K562 (cell line): ENCODE measurements around the gene DNM1. TPM values are rescaled to one million over a fixed set of nuclear protein-coding genes. Genes with fewer than 3 reads are reported as not detected.
A peak's percentile ranks its signal among the peaks of the same experiment; 100 is the strongest.

Source experiments
- ATAC-seq: fragments of 200-7000 bp; cut with Tn5 transposase; 3 replicates; pipeline ENCODE4 v1.9.1; 2020; ENCODE audit warnings: moderate library complexity
- BruUV-seq: library from RNA; stranded (reverse); fragments of 400-500 nt; replicated peaks from 2 replicates; lab custom pipeline; 2021; lab: Mats Ljungman, UMichigan
- CTCF ChIA-PET: fragments of 300-600 bp; formaldehyde crosslinking; extraction: SDS; loops from one replicate; lab custom pipeline; 2021; ENCODE audit warnings: low intra/inter-chr PET ratio; lab: Yijun Ruan, JAX
- POLR2A ChIA-PET: fragments of 300-600, 350-650 bp; sonication (Branson Sonifier 250); formaldehyde crosslinking; extraction: SDS; loops from one replicate; lab custom pipeline; 2021; ENCODE audit warnings: antibody characterized with exemption, inconsistent platforms; lab: Yijun Ruan, JAX
- DNase-seq, 4 experiments: peaks; one replicate each; pipeline versions ENCODE4 v3.0.0 to v3.0.0-alpha.2; 2011 to 2018; ENCODE audit warnings: low spot score in 3 of 4, mixed read lengths in 3 of 4; ENCODE audit errors: extremely low read depth in 1 of 4
- FAIRE-seq: peaks from 2 replicates; lab custom pipeline; 2011; peaks lifted over from hg19 to GRCh38; lab: Jason Lieb, UNC
- H2AFZ ChIP-seq: 2 replicates; pipeline ENCODE4 v1.6.0; 2011; ENCODE audit warnings: low read depth, low read length, control low read depth, inconsistent platforms
- H3K27ac ChIP-seq: fragments of 200-600 bp; 3 replicates; pipeline ENCODE4 v1.8.0; 2011; ENCODE audit warnings: low read depth, mild to moderate bottlenecking, control low read depth, inconsistent platforms, low read length, moderate library complexity, mixed read lengths; ENCODE audit errors: extremely low read depth
- H3K27me3 ChIP-seq, 2 experiments: fragments of 300-600 bp in 1 of 2; 2 replicates in 1 of 2; 3 replicates in 1 of 2; pipeline versions ENCODE4 v1.6.0 to v1.8.0; 2011; ENCODE audit warnings: inconsistent platforms in 2 of 2, low read length in 2 of 2, mild to moderate bottlenecking in 1 of 2, mixed read lengths in 1 of 2, moderate library complexity in 1 of 2; ENCODE audit not compliant: control insufficient read depth in 2 of 2, insufficient read depth in 2 of 2
- H3K36me3 ChIP-seq: fragments of 300-600 bp; 3 replicates; pipeline ENCODE4 v1.8.0; 2011; ENCODE audit warnings: mild to moderate bottlenecking, low read length, inconsistent platforms; ENCODE audit not compliant: control insufficient read depth, insufficient read depth
- H3K4me1 ChIP-seq, 2 experiments: fragments of 200-600 bp in 1 of 2; replicated peaks in 1 of 2; 2 replicates in 1 of 2; 3 replicates in 1 of 2; pipeline versions ENCODE4 v1.5.1 to v1.8.0; 2011; ENCODE audit warnings: inconsistent platforms in 2 of 2, low read length in 2 of 2, mild to moderate bottlenecking in 1 of 2, mixed read lengths in 1 of 2, moderate library complexity in 1 of 2; ENCODE audit not compliant: control insufficient read depth in 2 of 2, insufficient read depth in 2 of 2
- H3K4me2 ChIP-seq: 2 replicates; pipeline ENCODE4 v1.6.1; 2011; ENCODE audit warnings: low read length, control low read depth, inconsistent platforms, mixed read lengths; ENCODE audit not compliant: insufficient read depth
- H3K4me3 ChIP-seq: fragments of 200-600 bp; sonication (generic), shearing (Covaris generic); 2 replicates; pipeline ENCODE4 v1.5.1; 2016; ENCODE audit warnings: control low read depth, inconsistent platforms
- H3K79me2 ChIP-seq: fragments of 200-600 bp; 3 replicates; pipeline ENCODE4 v1.8.0; 2011; ENCODE audit warnings: low read length, inconsistent platforms; ENCODE audit not compliant: control insufficient read depth, insufficient read depth
- H3K9ac ChIP-seq, 2 experiments: 2 replicates each; pipeline versions ENCODE4 v1.6.0 to v1.6.1; 2011; ENCODE audit warnings: low read depth in 2 of 2, low read length in 2 of 2, control low read depth in 1 of 2, inconsistent platforms in 1 of 2, mild to moderate bottlenecking in 1 of 2, mixed read lengths in 1 of 2; ENCODE audit not compliant: insufficient read depth in 1 of 2
- H3K9me1 ChIP-seq: one replicate; pipeline ENCODE4 v1.6.0; 2011; ENCODE audit warnings: inconsistent platforms, mild to moderate bottlenecking, low read length, moderate library complexity; ENCODE audit not compliant: control insufficient read depth, insufficient read depth
- H3K9me3 ChIP-seq: replicated peaks from 2 replicates; pipeline ENCODE4 v1.5.1; 2011; ENCODE audit warnings: low read depth, low read length, inconsistent platforms; ENCODE audit not compliant: control insufficient read depth, insufficient read depth
- H4K20me1 ChIP-seq: replicated peaks from 2 replicates; pipeline ENCODE4 v1.6.1; 2011; ENCODE audit warnings: low read length, inconsistent platforms, mixed read lengths; ENCODE audit not compliant: control insufficient read depth, insufficient read depth
- CREB1 ChIP-seq, 2 experiments: sonication (generic) in 1 of 2; formaldehyde crosslinking in 1 of 2; IDR thresholded peaks; 2 replicates each; pipeline versions ENCODE4 v1.6.1 to v1.8.0; 2012 to 2022; ENCODE audit warnings: inconsistent platforms in 1 of 2, mild to moderate bottlenecking in 1 of 2, missing genetic modification reagents in 1 of 2, moderate library complexity in 1 of 2
- ELF4 ChIP-seq: fragments of 450-650 bp; formaldehyde crosslinking; IDR thresholded peaks from 2 replicates; pipeline ENCODE4 v1.4.0; 2022; ENCODE audit warnings: missing genetic modification characterization
- EP300 ChIP-seq: IDR thresholded peaks from 2 replicates; pipeline ENCODE4 v1.6.1; 2012; ENCODE audit warnings: low read length, improper control_type of control experiment
- HNRNPH1 ChIP-seq: fragments of 200-400 bp; formaldehyde crosslinking; optimal IDR thresholded peaks from 2 replicates; pipeline ENCODE3; 2017; ENCODE audit warnings: low read depth, mild to moderate bottlenecking, low read length, moderate library complexity
- IFI16 ChIP-seq: fragments of 250-450 bp; sonication (Bioruptor Pico); IDR thresholded peaks from 2 replicates; pipeline ENCODE4 v2.1.2; 2022; ENCODE audit warnings: mild to moderate bottlenecking, inconsistent platforms
- KLF1 ChIP-seq: fragments of 450-650 bp; IDR thresholded peaks from 2 replicates; pipeline ENCODE4 v1.6.1; 2016; ENCODE audit warnings: missing genetic modification characterization, missing compliant biosample characterization
- NEUROD1 ChIP-seq: fragments of 150-350 bp; IDR thresholded peaks from 2 replicates; pipeline ENCODE4 v1.6.1; 2014; ENCODE audit warnings: borderline replicate concordance, low read length, low read depth; ENCODE audit not compliant: partially characterized antibody
- POLR2A ChIP-seq: fragments of 450-650 bp; conservative IDR thresholded peaks from 2 replicates; pipeline ENCODE4 v1.6.1; 2016
- RBM25 ChIP-seq: fragments of 200-400 bp; formaldehyde crosslinking; IDR thresholded peaks from 2 replicates; pipeline ENCODE4 v1.6.1; 2018; ENCODE audit warnings: low read length, low read depth, moderate library complexity; ENCODE audit not compliant: severe bottlenecking
- SAFB ChIP-seq: fragments of 200-400 bp; formaldehyde crosslinking; IDR thresholded peaks from 2 replicates; pipeline ENCODE4 v1.6.1; 2017; ENCODE audit warnings: low read depth, low read length, borderline replicate concordance
- SMAD4 ChIP-seq: fragments of 250-450 bp; sonication (Bioruptor Pico); conservative IDR thresholded peaks from 2 replicates; pipeline ENCODE4 v1.8.0; 2021; ENCODE audit warnings: inconsistent platforms, mild to moderate bottlenecking, moderate library complexity
- SRF ChIP-seq, 2 experiments: fragments of 250-450, 450-650 bp in 1 of 2; sonication (Bioruptor Pico) in 1 of 2; sonication (generic) in 1 of 2; formaldehyde crosslinking; IDR thresholded peaks; 2 replicates each; pipeline versions ENCODE4 v1.5.0 to v1.5.1; 2020 to 2022; ENCODE audit warnings: mild to moderate bottlenecking in 1 of 2, missing genetic modification reagents in 1 of 2
- STAT5A ChIP-seq: IDR thresholded peaks from 2 replicates; pipeline ENCODE4 v1.6.1; 2012; ENCODE audit warnings: low read length, inconsistent platforms, borderline replicate concordance
- WGBS: fragments of 100-300 bp; shearing (Covaris generic); methylation state at CpG from one replicate; pipeline ENCODE4 v1.1.6; 2016; ENCODE audit warnings: low coverage, mixed read lengths; ENCODE audit not compliant: insufficient coverage; ENCODE audit errors: missing lambda C conversion rate; 5-methylcytosine and 5-hydroxymethylcytosine counted together
- in situ Hi-C: fragments of 300-500 bp; cut with MboI; formaldehyde crosslinking; loops from 4 replicates; pipeline ENCODE4 v1.15.0; 2018; ENCODE audit warnings: inconsistent platforms, mixed read lengths
- intact Hi-C: fragments of 100-400 bp; cut with micrococcal nuclease; formaldehyde crosslinking; loops from 2 replicates; pipeline ENCODE4 v1.14.2; 2022
- polyA plus RNA-seq, 8 experiments: library from polyadenylated mRNA; depleted of rRNA in 4 of 8; stranded (reverse) in 5 of 8; unstranded in 3 of 8; fragments of >200 nt; fragmentation: Nextera tagmentation in 2 of 8; fragmentation: Illumina TruSeq in 1 of 8; extraction: Ambion mirVana in 2 of 8; extraction: Trizol in 1 of 8; gene quantifications; 2 replicates each; pipeline versions ENCODE4 v1.2.1 to v1.2.3, GENCODE V29; 2011 to 2014; ENCODE audit warnings: inconsistent platforms in 1 of 8, missing spikeins in 1 of 8
- total RNA-seq, 7 experiments: library from RNA; depleted of rRNA in 6 of 7; stranded (reverse); fragments of >200 nt in 6 of 7; fragmentation: Illumina TruSeq in 2 of 7; extraction: Trizol in 2 of 7; gene quantifications; 2 replicates each; pipeline versions ENCODE4 v1.2.1 to v1.2.3, GENCODE V29; 2011 to 2021; ENCODE audit warnings: low replicate concordance in 1 of 7
- TF ChIP-seq, protein P1 (sequence below), 2 experiments: fragments of 150-350 bp in 1 of 2; IDR thresholded peaks; 2 replicates each; pipeline ENCODE4 v1.6.1; 2012 to 2016; ENCODE audit warnings: low read depth in 2 of 2, low read length in 2 of 2, mild to moderate bottlenecking in 1 of 2, moderate library complexity in 1 of 2
- TF ChIP-seq, protein P2 (sequence below), 2 experiments: fragments of 450-650 bp in 1 of 2; sonication (generic) in 1 of 2; formaldehyde crosslinking in 1 of 2; IDR thresholded peaks in 1 of 2; conservative IDR thresholded peaks in 1 of 2; 2 replicates each; pipeline versions ENCODE4 v1.6.1 to v1.8.1; 2016 to 2023; ENCODE audit warnings: mild to moderate bottlenecking in 2 of 2, moderate library complexity in 2 of 2, inconsistent platforms in 1 of 2, missing genetic modification reagents in 1 of 2

The DNM1 gene
- total and polyA plus RNA-seq, 9 of the 15 experiments (the other 6 are each of a cell fraction or from before 2014, with no cell fraction given) = 0.39 to 23.1 (median 9.1) TPM

DNA sequence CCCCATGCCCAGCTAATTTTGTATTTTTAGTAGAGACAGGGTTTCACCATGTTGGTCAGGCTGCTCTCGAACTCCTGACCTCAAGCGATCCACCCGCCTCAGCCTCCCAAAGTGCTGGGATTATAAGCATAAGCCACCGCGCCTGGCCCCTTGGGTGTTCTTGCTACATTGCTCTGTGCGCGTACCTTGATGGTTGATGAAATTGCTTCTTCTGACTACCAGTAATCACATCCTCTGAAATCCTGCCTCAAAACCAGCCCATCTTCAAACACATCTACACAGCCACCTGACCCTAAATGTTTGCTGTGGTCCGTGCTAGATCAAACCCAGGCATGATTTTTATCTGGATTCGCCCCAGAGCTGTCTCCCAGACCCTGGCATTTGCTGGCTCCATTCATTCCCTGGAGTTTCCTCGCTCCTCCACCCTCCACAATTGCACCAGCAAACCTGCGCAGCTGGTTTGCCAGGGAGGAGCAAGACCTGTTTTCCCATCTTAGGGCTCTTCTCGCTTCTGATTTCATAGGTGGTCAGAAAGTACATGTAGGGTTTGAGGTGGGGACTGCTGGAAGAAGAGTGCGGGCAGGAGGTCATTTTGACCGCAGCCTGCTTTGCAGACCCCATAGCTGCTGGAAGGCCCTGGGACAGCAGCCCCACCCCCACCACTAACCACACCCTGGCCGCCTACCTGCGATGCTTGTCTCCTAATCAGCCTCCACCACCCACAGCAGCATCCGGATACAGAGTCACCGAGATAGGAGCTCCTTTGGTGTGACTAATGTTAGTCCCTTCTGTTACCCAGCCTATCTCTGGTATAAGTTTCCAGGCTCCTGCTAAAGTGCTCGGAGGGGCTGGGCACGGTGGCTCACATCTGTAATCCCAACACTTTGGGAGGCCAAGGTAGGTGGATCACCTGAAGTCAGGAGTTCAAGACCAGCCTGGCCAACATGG is 95.6 kb downstream of the DNM1 start:
- Histone ChIP-seq H3K79me2 (no peaks in the 10 kb centered on the region), H3K4me3 (no peak overlapping the region), H3K27me3 (no peaks in the 10 kb centered on the region), H4K20me1 (0 out of 2 replicates have a peak, but pooled peaks cover 4% of the 10 kb centered on the region), H3K4me2 (peak overlapping the region; percentile 41), H3K9me1 (peaks cover 8% of the 10 kb centered on the region), H2AFZ (no peak overlapping the region), H3K4me1 (peaks cover 38 to 42% of the 10 kb centered on the region in 2 experiments), H3K9ac (peak overlapping the region in 1 of 2 experiments; percentile 61; a peak in 2 of 4 replicates), H3K27ac (peak overlapping the region; percentile 41; the same call in 2 of the 3 replicates), H3K36me3 (no peaks in the 10 kb centered on the region), H3K9me3 (no peaks in the 10 kb centered on the region)
- ATAC-seq (peak; percentile 29), FAIRE-seq (peak; percentile 19), DNase-seq (peak; percentile 86 to 96 (median 93))
- POLR2A ChIA-PET = interaction anchor here (0.5 to 4.3 kb wide), 8 partner anchors 8 to 1505 kb away, joined by 3 to 38 read pairs (median 4); no protein-coding TSS in a partner anchor
- CTCF ChIA-PET = no interaction called here
- intact Hi-C loops = loop anchor here (5.0 kb wide), 2 partner anchors 1388 to 1428 kb away; no protein-coding TSS in a partner anchor
- WGBS = 28% methylated on average over 20 of the region's 20 CpGs
- no TSS peak for BruUV-seq
- in situ Hi-C loops = loop anchor here (25.0 kb wide), 1 partner anchor 1488 kb away; no protein-coding TSS in a partner anchor
- TF ChIP-seq CREB1 (IDR thresholded peaks at IDR 0.05) (peak; percentile 67), CREB1 (CRISPR knock-in tag; IDR thresholded peaks at IDR 0.05) (no peak), SRF (CRISPR knock-in tag; IDR thresholded peaks at IDR 0.05) (0 out of 4 replicates have a peak, but pooled peaks of 1 of the 2 experiments have one; percentile 7), SMAD4 (CRISPR knock-in tag) (peak; percentile 77), STAT5A (peak; percentile 73), NEUROD1 (peak; percentile 64), EP300 (peak; percentile 91), SAFB (no peak), HNRNPH1 (no peak), IFI16 (CRISPR knock-in tag) (0 out of 2 replicates have a peak, but pooled peaks have one; percentile 1), POLR2A (no peak), RBM25 (peak; percentile 90), ELF4 (CRISPR knock-in tag) (no peak), KLF1 (tag) (peak; percentile 80)
- TF ChIP-seq, protein P1, sequence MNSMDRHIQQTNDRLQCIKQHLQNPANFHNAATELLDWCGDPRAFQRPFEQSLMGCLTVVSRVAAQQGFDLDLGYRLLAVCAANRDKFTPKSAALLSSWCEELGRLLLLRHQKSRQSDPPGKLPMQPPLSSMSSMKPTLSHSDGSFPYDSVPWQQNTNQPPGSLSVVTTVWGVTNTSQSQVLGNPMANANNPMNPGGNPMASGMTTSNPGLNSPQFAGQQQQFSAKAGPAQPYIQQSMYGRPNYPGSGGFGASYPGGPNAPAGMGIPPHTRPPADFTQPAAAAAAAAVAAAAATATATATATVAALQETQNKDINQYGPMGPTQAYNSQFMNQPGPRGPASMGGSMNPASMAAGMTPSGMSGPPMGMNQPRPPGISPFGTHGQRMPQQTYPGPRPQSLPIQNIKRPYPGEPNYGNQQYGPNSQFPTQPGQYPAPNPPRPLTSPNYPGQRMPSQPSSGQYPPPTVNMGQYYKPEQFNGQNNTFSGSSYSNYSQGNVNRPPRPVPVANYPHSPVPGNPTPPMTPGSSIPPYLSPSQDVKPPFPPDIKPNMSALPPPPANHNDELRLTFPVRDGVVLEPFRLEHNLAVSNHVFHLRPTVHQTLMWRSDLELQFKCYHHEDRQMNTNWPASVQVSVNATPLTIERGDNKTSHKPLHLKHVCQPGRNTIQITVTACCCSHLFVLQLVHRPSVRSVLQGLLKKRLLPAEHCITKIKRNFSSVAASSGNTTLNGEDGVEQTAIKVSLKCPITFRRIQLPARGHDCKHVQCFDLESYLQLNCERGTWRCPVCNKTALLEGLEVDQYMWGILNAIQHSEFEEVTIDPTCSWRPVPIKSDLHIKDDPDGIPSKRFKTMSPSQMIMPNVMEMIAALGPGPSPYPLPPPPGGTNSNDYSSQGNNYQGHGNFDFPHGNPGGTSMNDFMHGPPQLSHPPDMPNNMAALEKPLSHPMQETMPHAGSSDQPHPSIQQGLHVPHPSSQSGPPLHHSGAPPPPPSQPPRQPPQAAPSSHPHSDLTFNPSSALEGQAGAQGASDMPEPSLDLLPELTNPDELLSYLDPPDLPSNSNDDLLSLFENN (IDR thresholded peaks at IDR 0.05; ENCODE audit: low read depth in 2 of 2, low read length in 2 of 2) = peak in 1 of 2 experiments; percentile 81; a peak in 2 of 4 replicates
- TF ChIP-seq, protein P2, sequence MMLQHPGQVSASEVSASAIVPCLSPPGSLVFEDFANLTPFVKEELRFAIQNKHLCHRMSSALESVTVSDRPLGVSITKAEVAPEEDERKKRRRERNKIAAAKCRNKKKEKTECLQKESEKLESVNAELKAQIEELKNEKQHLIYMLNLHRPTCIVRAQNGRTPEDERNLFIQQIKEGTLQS (IDR thresholded peaks at IDR 0.05) = no peak
- TF ChIP-seq, protein P2 (CRISPR knock-in tag; conservative IDR thresholded peaks at IDR 0.05) = 0 out of 2 replicates have a peak, but pooled peaks have one; percentile 48
